Vagina (tissue), 2 donors: Measurements from ENCODE around the gene ROCK2.

Experiments used
- CTCF ChIP-seq, 3 experiments: fragments of 450-650 bp in 2 of 3; fragments of 200-600 bp in 1 of 3; sonication (generic) in 1 of 3; IDR thresholded peaks; one replicate each; pipeline ENCODE4 v1.5.1; 2017 to 2019; ENCODE audit warnings: antibody characterized with exemption in 3 of 3, mild to moderate bottlenecking in 2 of 3, moderate library complexity in 2 of 3
- POLR2A ChIP-seq, 2 donors: fragments of 450-650 bp; IDR thresholded peaks; one replicate each; pipeline ENCODE4 v1.6.1; 2017; ENCODE audit warnings: antibody characterized with exemption in 2 of 2, mild to moderate bottlenecking in 2 of 2, moderate library complexity in 2 of 2
- POLR2AphosphoS5 ChIP-seq, 2 donors: sonication (generic); formaldehyde crosslinking; IDR thresholded peaks; one replicate each; pipeline ENCODE4 v1.9.0; 2017; ENCODE audit warnings: antibody characterized with exemption in 2 of 2, mild to moderate bottlenecking in 2 of 2, low read depth in 1 of 2; ENCODE audit not compliant: insufficient read depth in 1 of 2

GRCh38 chr2:11280713-11281112 is 63.7 kb downstream of the ROCK2 start:
- no peak for TF ChIP-seq POLR2A (IDR thresholded peaks at IDR 0.05)
- TF ChIP-seq CTCF (IDR thresholded peaks at IDR 0.05), result no peak
- TF ChIP-seq POLR2AphosphoS5 (IDR thresholded peaks at IDR 0.05; ENCODE audit: insufficient read depth in 1 of 2, low read depth in 1 of 2), result no peak
